Spleen (tissue), 7 donors: Measurements from ENCODE around the gene CCL16.

Experiments used
- POLR2AphosphoS5 ChIP-seq, 3 donors: sonication (generic); formaldehyde crosslinking; IDR thresholded peaks; one replicate each; pipeline ENCODE4 v1.5.1; 2017; ENCODE audit warnings: antibody characterized with exemption in 3 of 3
- TF ChIP-seq, protein P1 (sequence below), 11 experiments: fragments of 200-600 bp in 7 of 11; fragments of 450-650 bp in 4 of 11; sonication (generic) in 4 of 11; IDR thresholded peaks in 8 of 11; conservative IDR thresholded peaks in 3 of 11; 1 replicate in 7 of 11; 2 replicates in 4 of 11; pipeline versions ENCODE4 v1.4.0 to v1.8.0; 2016 to 2021; ENCODE audit warnings: antibody characterized with exemption in 11 of 11, inconsistent platforms in 4 of 11, mild to moderate bottlenecking in 1 of 11
- donor health status: DM: no; HTN: no; CAD: no; lungs with moderate emphysema.
- donor health status: DM: no; HTN: no; CAD: no.
- donor health status: DM: no; HTN: no; CAD: no.

DNA sequence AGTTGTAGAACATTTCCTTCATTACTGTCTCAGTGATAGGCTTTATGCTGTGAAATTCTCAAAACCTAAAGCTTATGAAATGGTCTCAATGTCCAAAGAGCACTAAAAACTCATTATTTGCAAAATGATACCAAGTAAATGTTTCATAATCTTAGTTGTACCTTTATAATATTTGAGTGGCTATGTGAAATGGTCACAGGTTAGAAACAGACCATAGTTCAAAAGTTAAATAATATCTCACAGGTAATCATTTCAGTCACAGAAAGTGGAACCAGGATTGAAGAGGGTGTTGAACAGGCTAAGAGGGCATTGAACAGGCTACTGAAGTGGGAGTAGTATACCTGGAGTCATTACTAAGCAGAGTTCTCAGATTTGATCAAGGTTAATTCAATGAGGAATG is 53.6 kb downstream of the CCL16 start:
- TF ChIP-seq, protein P1, sequence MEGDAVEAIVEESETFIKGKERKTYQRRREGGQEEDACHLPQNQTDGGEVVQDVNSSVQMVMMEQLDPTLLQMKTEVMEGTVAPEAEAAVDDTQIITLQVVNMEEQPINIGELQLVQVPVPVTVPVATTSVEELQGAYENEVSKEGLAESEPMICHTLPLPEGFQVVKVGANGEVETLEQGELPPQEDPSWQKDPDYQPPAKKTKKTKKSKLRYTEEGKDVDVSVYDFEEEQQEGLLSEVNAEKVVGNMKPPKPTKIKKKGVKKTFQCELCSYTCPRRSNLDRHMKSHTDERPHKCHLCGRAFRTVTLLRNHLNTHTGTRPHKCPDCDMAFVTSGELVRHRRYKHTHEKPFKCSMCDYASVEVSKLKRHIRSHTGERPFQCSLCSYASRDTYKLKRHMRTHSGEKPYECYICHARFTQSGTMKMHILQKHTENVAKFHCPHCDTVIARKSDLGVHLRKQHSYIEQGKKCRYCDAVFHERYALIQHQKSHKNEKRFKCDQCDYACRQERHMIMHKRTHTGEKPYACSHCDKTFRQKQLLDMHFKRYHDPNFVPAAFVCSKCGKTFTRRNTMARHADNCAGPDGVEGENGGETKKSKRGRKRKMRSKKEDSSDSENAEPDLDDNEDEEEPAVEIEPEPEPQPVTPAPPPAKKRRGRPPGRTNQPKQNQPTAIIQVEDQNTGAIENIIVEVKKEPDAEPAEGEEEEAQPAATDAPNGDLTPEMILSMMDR (IDR thresholded peaks at IDR 0.05 in 8 of 11, conservative IDR thresholded peaks at IDR 0.05 in 3 of 11), result no peak
- TF ChIP-seq POLR2AphosphoS5 (IDR thresholded peaks at IDR 0.05), result no peak
